Common myeloid progenitor, CD34-positive (primary cell): ENCODE data around the gene LIMS1.

Experiments used
- CTCF ChIA-PET: fragments of 350-600 bp; sonication (Branson Sonifier 250); formaldehyde crosslinking; loops from one replicate; lab custom pipeline; 2021; ENCODE audit warnings: antibody characterized with exemption; lab: Charles Lee
- POLR2A ChIA-PET: fragments of 350-600 bp; sonication (Branson Sonifier 250); formaldehyde crosslinking; loops from one replicate; lab custom pipeline; 2021; ENCODE audit warnings: antibody characterized with exemption; lab: Charles Lee
- DNase-seq, 3 donors: peaks; one replicate each; pipeline versions ENCODE4 v3.0.0 to v3.0.0-alpha.2; 2013
- H3K27ac ChIP-seq, 2 experiments: 1 replicate in 1 of 2; 2 replicates in 1 of 2; pipeline ENCODE4 v1.7.0; 2013; ENCODE audit warnings: inconsistent platforms in 2 of 2, low read length in 2 of 2, mild to moderate bottlenecking in 2 of 2, low read depth in 1 of 2, moderate library complexity in 1 of 2; ENCODE audit not compliant: severe bottlenecking in 2 of 2, insufficient read depth in 1 of 2, poor library complexity in 1 of 2
- H3K27me3 ChIP-seq, 5 experiments: replicated peaks in 2 of 5; 1 replicate in 3 of 5; 2 replicates in 2 of 5; pipeline versions ENCODE4 v1.6.1 to v1.7.0; 2013; ENCODE audit warnings: low read length in 4 of 5, mild to moderate bottlenecking in 2 of 5, moderate library complexity in 2 of 5, inconsistent platforms in 1 of 5; ENCODE audit not compliant: insufficient read depth in 5 of 5, control insufficient read depth in 4 of 5
- H3K36me3 ChIP-seq, 4 experiments: 1 replicate in 2 of 4; 2 replicates in 2 of 4; pipeline versions ENCODE4 v1.6.1 to v1.7.0; 2013; ENCODE audit warnings: low read length in 3 of 4, control low read depth in 1 of 4, mild to moderate bottlenecking in 1 of 4; ENCODE audit not compliant: control insufficient read depth in 4 of 4, insufficient read depth in 4 of 4
- H3K4me1 ChIP-seq, 4 experiments: 1 replicate in 3 of 4; 2 replicates in 1 of 4; pipeline versions ENCODE4 v1.6.1 to v1.7.1; 2013; ENCODE audit warnings: low read length in 3 of 4, mild to moderate bottlenecking in 3 of 4, control low read depth in 1 of 4, inconsistent platforms in 1 of 4, moderate library complexity in 1 of 4; ENCODE audit not compliant: control insufficient read depth in 4 of 4, insufficient read depth in 4 of 4; ENCODE audit errors: control extremely low read depth in 1 of 4
- H3K4me3 ChIP-seq, 7 experiments: 1 replicate in 4 of 7; 2 replicates in 3 of 7; pipeline versions ENCODE4 v1.5.1 to v1.7.0; 2013; ENCODE audit warnings: mild to moderate bottlenecking in 7 of 7, low read length in 6 of 7, moderate library complexity in 6 of 7, inconsistent platforms in 2 of 7, low read depth in 2 of 7, control low read depth in 1 of 7; ENCODE audit not compliant: insufficient read depth in 4 of 7, control insufficient read depth in 1 of 7; ENCODE audit errors: extremely low read depth in 1 of 7
- H3K9me3 ChIP-seq, 5 experiments: 1 replicate in 4 of 5; 2 replicates in 1 of 5; pipeline versions ENCODE4 v1.6.1 to v1.7.1; 2013; ENCODE audit warnings: low read length in 4 of 5, mild to moderate bottlenecking in 2 of 5, inconsistent platforms in 1 of 5, low read depth in 1 of 5, moderate library complexity in 1 of 5; ENCODE audit not compliant: control insufficient read depth in 4 of 5, insufficient read depth in 2 of 5; ENCODE audit errors: control extremely low read depth in 1 of 5
- WGBS: methylation state at CpG from one replicate; pipeline ENCODE4 v1.1.5; 2013; ENCODE audit not compliant: insufficient coverage; 5-methylcytosine and 5-hydroxymethylcytosine counted together

Gene LIMS1

GRCh38 chr2:108625828-108626195, 91.5 kb downstream of the LIMS1 start:
- ChIA-PET CTCF (interaction anchor here (0.9 to 23.0 kb wide), 5 partner anchors 7 to 32 kb away, joined by 3 to 601 read pairs (median 7); no protein-coding TSS in a partner anchor), POLR2A (interaction anchor here (0.6 kb wide), 1 partner anchor 38 kb away, joined by 6 read pairs; no protein-coding TSS in a partner anchor)
- Histone ChIP-seq H3K27me3 (no peaks in the 10 kb centered on the region), H3K4me1 (peaks cover 21 to 72% (median 45%) of the 10 kb centered on the region in 4 experiments), H3K9me3 (no peaks in the 10 kb centered on the region), H3K27ac (peak overlapping the region; percentile 16 to 57), H3K4me3 (peak overlapping the region in 1 of 7 experiments; percentile 40), H3K36me3 (peaks cover 0 to 3% (median 0%) of the 10 kb centered on the region in 4 experiments)
- no peak for DNase-seq
- 71% methylated on average over 1 of the region's 2 CpGs for whole genome bisulfite sequencing

DNA sequence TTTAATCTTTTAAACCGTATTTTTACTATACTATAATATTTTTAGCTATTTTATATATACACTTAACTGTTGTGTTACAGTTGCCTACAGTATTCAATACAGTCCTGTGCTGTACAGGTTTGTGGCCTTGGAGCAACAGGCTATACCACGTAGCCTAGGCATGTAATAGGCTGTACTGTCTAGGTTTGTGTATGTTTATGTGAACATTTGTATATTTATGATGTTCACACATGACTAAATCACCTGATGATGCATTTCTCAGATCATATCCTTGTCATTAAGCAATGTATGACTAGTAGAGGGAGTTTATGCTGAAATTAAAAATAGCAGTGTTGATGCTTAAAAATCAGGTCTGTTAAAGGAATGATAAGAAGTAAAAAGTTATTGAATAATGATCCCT, 92.7 kb downstream of the LIMS1 start:
- no CpG with 5 or more reads among the region's 2 CpGs for WGBS
- CTCF ChIA-PET = interaction anchor here (22.0 to 23.0 kb wide), 2 partner anchors 6 to 8 kb away, joined by 601 read pairs; no protein-coding TSS in a partner anchor
- no peak overlapping the region for H3K27ac ChIP-seq
- no peaks in the 10 kb centered on the region for H3K9me3 ChIP-seq
- no peak for DNase-seq
- no peak overlapping the region for H3K4me3 ChIP-seq
- peaks cover 0 to 3% (median 0%) of the 10 kb centered on the region in 4 experiments for H3K36me3 ChIP-seq
- POLR2A ChIA-PET = no interaction called here
- H3K4me1 ChIP-seq = peaks cover 14 to 72% (median 45%) of the 10 kb centered on the region in 4 experiments
- no peaks in the 10 kb centered on the region for H3K27me3 ChIP-seq

- 97% methylated on average over 4 of the region's 4 CpGs for WGBS
- Histone ChIP-seq H3K27me3 (no peaks in the 10 kb centered on the region), H3K36me3 (peaks cover 0 to 3% (median 0%) of the 10 kb centered on the region in 4 experiments), H3K4me3 (no peak overlapping the region), H3K4me1 (peaks cover 11 to 73% (median 47%) of the 10 kb centered on the region in 4 experiments), H3K27ac (no peak overlapping the region), H3K9me3 (no peaks in the 10 kb centered on the region)
- CTCF ChIA-PET = interaction anchor here (11.1 to 23.0 kb wide), 3 partner anchors 5 to 23 kb away, joined by 189 to 601 read pairs (median 601); no protein-coding TSS in a partner anchor
- POLR2A ChIA-PET = no interaction called here
- no peak for DNase-seq
Measured at GRCh38 chr2:108627911-108628567, 93.8 kb downstream of the LIMS1 start.

GRCh38 chr2:108628936-108629335, 94.7 kb downstream of the LIMS1 start:
- DNase-seq = peak in 1 of 3 donors; percentile 60
- Histone ChIP-seq H3K27me3 (no peaks in the 10 kb centered on the region), H3K4me1 (peaks cover 11 to 73% (median 48%) of the 10 kb centered on the region in 4 experiments), H3K9me3 (no peaks in the 10 kb centered on the region), H3K27ac (no peak overlapping the region), H3K36me3 (peaks cover 0 to 3% (median 0%) of the 10 kb centered on the region in 4 experiments), H3K4me3 (no peak overlapping the region)
- CTCF ChIA-PET = interaction anchor here (11.1 to 23.0 kb wide), 3 partner anchors 4 to 24 kb away, joined by 189 to 601 read pairs (median 601); no protein-coding TSS in a partner anchor
- WGBS = 80% methylated on average over 5 of the region's 6 CpGs
- POLR2A ChIA-PET = no interaction called here

DNA sequence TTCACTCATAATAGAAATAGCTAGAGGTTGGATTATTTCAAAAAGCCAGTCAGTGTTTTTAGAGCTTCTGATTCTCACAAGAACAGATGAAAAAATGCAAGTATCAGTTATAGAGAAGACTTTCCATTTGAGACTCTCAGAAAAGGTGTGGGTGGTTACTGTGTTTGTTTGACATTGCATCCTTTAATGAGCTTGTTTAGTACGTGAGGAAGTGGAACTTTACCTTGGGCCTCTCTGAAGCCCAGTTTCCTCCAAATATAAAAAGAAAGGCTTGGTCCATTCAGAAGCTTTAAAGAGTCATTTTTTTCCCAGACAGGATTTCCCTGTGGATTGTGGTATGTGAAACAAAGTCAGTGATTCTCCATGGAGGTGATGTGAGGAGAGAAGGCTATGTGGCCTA, 95.1 kb downstream of the LIMS1 start:
- ChIA-PET CTCF (interaction anchor here (11.1 to 23.0 kb wide), 3 partner anchors 4 to 25 kb away, joined by 189 to 601 read pairs (median 601); no protein-coding TSS in a partner anchor), POLR2A (no interaction called here)
- H3K27me3 ChIP-seq = no peaks in the 10 kb centered on the region
- peaks cover 0 to 3% (median 0%) of the 10 kb centered on the region in 4 experiments for H3K36me3 ChIP-seq
- H3K27ac ChIP-seq = no peak overlapping the region
- WGBS = no CpG with 5 or more reads among the region's 1 CpG
- H3K4me1 ChIP-seq = peaks cover 15 to 76% (median 53%) of the 10 kb centered on the region in 4 experiments
- no peaks in the 10 kb centered on the region for H3K9me3 ChIP-seq
- no peak overlapping the region for H3K4me3 ChIP-seq
- no peak for DNase-seq

DNA sequence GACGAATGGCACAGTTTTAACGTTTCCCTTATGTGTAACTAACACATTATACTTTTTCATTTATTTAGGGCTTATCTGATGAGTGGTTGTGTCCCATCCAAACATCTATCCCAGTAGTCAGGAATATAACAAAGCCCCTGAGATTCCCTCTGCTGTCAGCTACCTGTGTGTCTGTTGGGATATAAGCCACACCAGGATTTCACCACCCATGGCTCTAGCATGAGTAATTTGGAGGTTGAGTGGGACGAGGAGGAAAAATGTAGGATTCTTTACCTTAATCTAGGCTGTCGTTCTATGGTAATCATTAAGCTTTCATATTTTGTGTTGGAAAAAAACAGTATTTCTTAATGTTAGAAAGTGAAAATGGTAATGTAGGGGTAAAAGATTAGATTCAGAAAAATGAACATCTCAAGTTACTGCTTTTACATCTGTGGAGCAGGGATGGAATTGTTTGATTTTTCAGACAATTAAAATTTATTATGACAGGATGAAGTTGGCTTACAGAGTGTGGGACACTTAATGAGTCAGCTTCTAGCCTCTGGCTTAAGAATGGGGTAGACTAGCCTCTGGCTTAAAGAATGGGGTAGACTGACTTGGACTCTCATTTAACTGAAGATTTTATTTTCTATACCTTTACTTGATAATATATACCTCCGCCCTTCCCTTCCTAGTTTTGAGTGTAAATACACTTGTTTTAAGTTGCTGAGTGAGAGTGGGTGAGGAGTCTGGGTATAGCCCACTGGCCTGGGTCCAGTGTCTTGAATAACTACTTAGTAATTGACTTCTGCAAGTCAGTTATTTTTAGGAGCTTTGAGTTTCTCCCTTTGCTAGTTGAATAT, 96.5 kb downstream of the LIMS1 start:
- peaks cover 18 to 71% (median 53%) of the 10 kb centered on the region in 4 experiments for H3K4me1 ChIP-seq
- 100% methylated on average over 2 of the region's 5 CpGs for WGBS

More for the DNA sequence above, 96.5 kb downstream of the LIMS1 start:
- Histone ChIP-seq H3K27ac (no peak overlapping the region), H3K9me3 (no peaks in the 10 kb centered on the region), H3K4me3 (no peak overlapping the region), H3K36me3 (peaks cover 0 to 3% (median 0%) of the 10 kb centered on the region in 4 experiments), H3K27me3 (no peaks in the 10 kb centered on the region)
- DNase-seq = no peak
- CTCF ChIA-PET = interaction anchor here (1.1 to 23.0 kb wide), 3 partner anchors 12 to 36 kb away, joined by 3 to 601 read pairs (median 189); no protein-coding TSS in a partner anchor
- POLR2A ChIA-PET = interaction anchor here (1.2 kb wide), 1 partner anchor 14 kb away, joined by 3 read pairs; no protein-coding TSS in a partner anchor
